Measurements from ENCODE around the gene PDCD4. TPM values are rescaled to one million over a fixed set of nuclear protein-coding genes. Genes with fewer than 3 reads are reported as not detected.

The PDCD4 gene
- total and polyA plus RNA-seq, 2 donors (not counting 3 experiments of a cell fraction or from before 2014, with no cell fraction given): 14.4 to 47.9 TPM

GRCh38 chr10:110873951-110874350 lies 2.2 kb downstream of the PDCD4 start:
- CTCF ChIA-PET: interaction anchor here (0.8 to 1.8 kb wide), 2 partner anchors 9 to 20 kb away, joined by 3 to 4 read pairs; no protein-coding TSS in a partner anchor
- Histone ChIP-seq H3K9ac (replicated peaks; ENCODE audit: extremely low read depth, insufficient read depth, low read length) (no peak overlapping the region), H2AFZ (ENCODE audit: low read depth, low read length) (no peak overlapping the region), H3K27me3 (ENCODE audit: control insufficient read depth in 2 of 2, insufficient read depth in 2 of 2, low read length in 2 of 2) (peaks cover 0 to 3% of the 10 kb centered on the region in 2 experiments), H3K9me1 (replicated peaks; ENCODE audit: control insufficient read depth, extremely low read depth, insufficient read depth, low read length) (no peaks in the 10 kb centered on the region), H3K4me1 (ENCODE audit: control insufficient read depth, extremely low read depth, insufficient read depth, low read length) (peaks cover 21% of the 10 kb centered on the region), H3K27ac (ENCODE audit: insufficient read depth, low read depth, low read length) (no peak overlapping the region), H4K20me1 (replicated peaks; ENCODE audit: control insufficient read depth, extremely low read depth, insufficient read depth, low read length) (no peaks in the 10 kb centered on the region), H3K4me2 (ENCODE audit: insufficient read depth, low read length) (peak overlapping the region; percentile 99), H3K4me3 (replicated peaks in 1 of 3; ENCODE audit: insufficient read depth in 1 of 3, low read depth in 1 of 3, low read length in 3 of 3) (peak overlapping the region in 1 of 3 experiments; percentile 85), H3K36me3 (ENCODE audit: control insufficient read depth in 2 of 2, extremely low read depth in 1 of 2, insufficient read depth in 2 of 2, low read length in 2 of 2) (no peaks in the 10 kb centered on the region), H3K79me2 (ENCODE audit: control insufficient read depth, insufficient read depth, low read length) (no peaks in the 10 kb centered on the region), H3K9me3 (replicated peaks; ENCODE audit: control insufficient read depth, insufficient read depth, low read length) (no peaks in the 10 kb centered on the region)
- FAIRE-seq (no peak), DNase-seq (ENCODE audit: low read depth, low spot score) (peak; percentile 4)
- no peak for TF ChIP-seq JUN (IDR thresholded peaks at IDR 0.05; ENCODE audit: borderline replicate concordance, insufficient read depth, insufficient read length, low read depth)
- TF ChIP-seq GATA2 (IDR thresholded peaks at IDR 0.05; ENCODE audit: insufficient read depth, insufficient read length, low read depth, low read length): no peak
- no peak for TF ChIP-seq EZH2 (IDR thresholded peaks at IDR 0.05; ENCODE audit: borderline replicate concordance, low read depth, low read length, severe bottlenecking)
- TF ChIP-seq MYC (IDR thresholded peaks at IDR 0.05; ENCODE audit: low read depth, low read length): no peak
- TF ChIP-seq POLR2A (IDR thresholded peaks at IDR 0.05; ENCODE audit: low read depth, low read length): no peak
- no peak for TF ChIP-seq POLR2AphosphoS5 (IDR thresholded peaks at IDR 0.05; ENCODE audit: insufficient read depth, low read depth, low read length)
- TF ChIP-seq FOS (IDR thresholded peaks at IDR 0.05; ENCODE audit: borderline replicate concordance, insufficient read depth, low read length): no peak
- no peak for TF ChIP-seq MAX (IDR thresholded peaks at IDR 0.05; ENCODE audit: insufficient read depth, insufficient read length)
- TF ChIP-seq, protein P1, sequence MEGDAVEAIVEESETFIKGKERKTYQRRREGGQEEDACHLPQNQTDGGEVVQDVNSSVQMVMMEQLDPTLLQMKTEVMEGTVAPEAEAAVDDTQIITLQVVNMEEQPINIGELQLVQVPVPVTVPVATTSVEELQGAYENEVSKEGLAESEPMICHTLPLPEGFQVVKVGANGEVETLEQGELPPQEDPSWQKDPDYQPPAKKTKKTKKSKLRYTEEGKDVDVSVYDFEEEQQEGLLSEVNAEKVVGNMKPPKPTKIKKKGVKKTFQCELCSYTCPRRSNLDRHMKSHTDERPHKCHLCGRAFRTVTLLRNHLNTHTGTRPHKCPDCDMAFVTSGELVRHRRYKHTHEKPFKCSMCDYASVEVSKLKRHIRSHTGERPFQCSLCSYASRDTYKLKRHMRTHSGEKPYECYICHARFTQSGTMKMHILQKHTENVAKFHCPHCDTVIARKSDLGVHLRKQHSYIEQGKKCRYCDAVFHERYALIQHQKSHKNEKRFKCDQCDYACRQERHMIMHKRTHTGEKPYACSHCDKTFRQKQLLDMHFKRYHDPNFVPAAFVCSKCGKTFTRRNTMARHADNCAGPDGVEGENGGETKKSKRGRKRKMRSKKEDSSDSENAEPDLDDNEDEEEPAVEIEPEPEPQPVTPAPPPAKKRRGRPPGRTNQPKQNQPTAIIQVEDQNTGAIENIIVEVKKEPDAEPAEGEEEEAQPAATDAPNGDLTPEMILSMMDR (IDR thresholded peaks at IDR 0.05; ENCODE audit: extremely low read depth in 1 of 2, insufficient read depth in 1 of 2, low read depth in 1 of 2, low read length in 2 of 2): no peak
- POLR2A ChIA-PET: no interaction called here
- dilution Hi-C loops (cut with MboI; ENCODE audit: extremely low pct_ligation_motif_present, low sequenced_read_pairs): no loop called here
- no TSS peak for BruUV-seq (replicated peaks)
- intact Hi-C loops (cut with micrococcal nuclease): loop anchor here (2.0 to 5.0 kb wide), 3 partner anchors 71 to 567 kb away; no protein-coding TSS in a partner anchor

Measured in endothelial cell of umbilical vein (primary cell).